ENCODE data around the gene LIF. TPM values are rescaled to one million over a fixed set of nuclear protein-coding genes. Genes with fewer than 3 reads are reported as not detected.

Gene LIF
- total and polyA plus RNA-seq, 2 of the 4 experiments (the other 2 are of a cell fraction): 130 to 214 TPM

GRCh38 chr22:30253205-30253852, 6.8 kb upstream of the LIF start:
- DNase-seq: peak; percentile 83

More at GRCh38 chr22:30253205-30253852, 6.8 kb upstream of the LIF start:
- TF ChIP-seq NFE2L2 (IDR thresholded peaks at IDR 0.05; ENCODE audit: low read depth, low read length) (no peak), RFX5 (IDR thresholded peaks at IDR 0.05; ENCODE audit: low read depth, low read length) (no peak), MAZ (IDR thresholded peaks at IDR 0.05; ENCODE audit: borderline replicate concordance, low read depth, low read length) (peak; percentile 94), MXI1 (IDR thresholded peaks at IDR 0.05; ENCODE audit: borderline replicate concordance, low read depth, low read length) (0 out of 2 replicates have a peak, but pooled peaks have one; percentile 16)
- H3K4me2 ChIP-seq (ENCODE audit: low read depth, low read length): no peak overlapping the region
- H4K5ac ChIP-seq (ENCODE audit: low read depth, low read length): peak overlapping the region; percentile 87
- no peaks in the 10 kb centered on the region for H4K20me1 ChIP-seq (ENCODE audit: insufficient read depth, low read length)
- no peaks in the 10 kb centered on the region for H3K36me3 ChIP-seq (ENCODE audit: control insufficient read depth, insufficient read depth, low read length)
- peaks cover 42% of the 10 kb centered on the region for H3K4me1 ChIP-seq (ENCODE audit: control insufficient read depth, insufficient read depth, low read length)
- peak overlapping the region; percentile 95 for H3K4ac ChIP-seq (ENCODE audit: low read depth, low read length)
- H4K8ac ChIP-seq (ENCODE audit: low read depth in 2 of 2, low read length in 2 of 2): peak overlapping the region; percentile 98
- peak overlapping the region; percentile 68; the same call in 1 of the 2 replicates for H3K56ac ChIP-seq (ENCODE audit: extremely low read depth, insufficient read depth, low read length)
- H3K9me3 ChIP-seq (ENCODE audit: control insufficient read depth, insufficient read depth, low read length): no peaks in the 10 kb centered on the region
- BruUV-seq (replicated peaks): no TSS peak
- peaks cover 0 to 4% of the 10 kb centered on the region in 2 experiments; a peak in 2 of 4 replicates for H3K79me1 ChIP-seq (ENCODE audit: low read depth in 1 of 2, low read length in 2 of 2)
- in situ Hi-C loops (cut with MboI; ENCODE audit: low sequenced_read_pairs): no loop called here
- peak overlapping the region; percentile 70 for H2BK5ac ChIP-seq (ENCODE audit: low read depth, low read length, poor library complexity, severe bottlenecking)
- H3K9ac ChIP-seq (ENCODE audit: low read depth, low read length): peak overlapping the region; percentile 57
- ChIA-PET CTCF (no interaction called here), POLR2A (ENCODE audit: unreplicated experiment) (no interaction called here)
- H2BK15ac ChIP-seq (ENCODE audit: low read depth, low read length): peak overlapping the region; percentile 99
- peak overlapping the region; percentile 90 for H3K23ac ChIP-seq (ENCODE audit: low read depth, low read length)
- dilution Hi-C loops (cut with HindIII; ENCODE audit: low sequenced_read_pairs, unreplicated experiment): no loop called here
- H3K14ac ChIP-seq (replicated peaks; ENCODE audit: low read depth, low read length): peak overlapping the region; percentile 97
- peaks cover 16% of the 10 kb centered on the region for H3K9me1 ChIP-seq (ENCODE audit: insufficient read depth, low read length)
- H3K27ac ChIP-seq (ENCODE audit: insufficient read depth, low read length): peak overlapping the region; percentile 76
- no peaks in the 10 kb centered on the region for H3K27me3 ChIP-seq (ENCODE audit: control insufficient read depth, insufficient read depth, low read length)
- peak overlapping the region; percentile 92 for H2AK9ac ChIP-seq (replicated peaks; ENCODE audit: low read depth, low read length, poor library complexity)
- peak overlapping the region; percentile 97 for H4K91ac ChIP-seq (ENCODE audit: insufficient read depth, low read depth, low read length)
- no peak overlapping the region for H3K4me3 ChIP-seq (ENCODE audit: insufficient read depth, low read depth, low read length)
- peak overlapping the region; percentile 88 for H2AFZ ChIP-seq (replicated peaks; ENCODE audit: low read length, poor library complexity)
- peak overlapping the region; percentile 97 for H2BK20ac ChIP-seq (ENCODE audit: low read depth, low read length)
- peak overlapping the region; percentile 100 for H2AK5ac ChIP-seq (ENCODE audit: low read depth, low read length)
- H3K18ac ChIP-seq (ENCODE audit: low read depth, low read length): peak overlapping the region; percentile 97
- peak; percentile 3 for ATAC-seq (ENCODE audit: low read depth)
- H2BK120ac ChIP-seq (ENCODE audit: low read depth, low read length): peak overlapping the region; percentile 96
- intact Hi-C loops (cut with micrococcal nuclease): no loop called here
- WGBS, 2 experiments (ENCODE audit: extremely low coverage in 2 of 2, insufficient read length in 1 of 2): no CpG with 5 or more reads among the region's 22 CpGs
